ENCODE measurements around the gene ID1.
"Not testable (repeated sequence)": the region's sequence is repeated elsewhere in the genome, so short reads cannot be mapped to it uniquely, and the experiment has no call there.

The ID1 gene

DNA sequence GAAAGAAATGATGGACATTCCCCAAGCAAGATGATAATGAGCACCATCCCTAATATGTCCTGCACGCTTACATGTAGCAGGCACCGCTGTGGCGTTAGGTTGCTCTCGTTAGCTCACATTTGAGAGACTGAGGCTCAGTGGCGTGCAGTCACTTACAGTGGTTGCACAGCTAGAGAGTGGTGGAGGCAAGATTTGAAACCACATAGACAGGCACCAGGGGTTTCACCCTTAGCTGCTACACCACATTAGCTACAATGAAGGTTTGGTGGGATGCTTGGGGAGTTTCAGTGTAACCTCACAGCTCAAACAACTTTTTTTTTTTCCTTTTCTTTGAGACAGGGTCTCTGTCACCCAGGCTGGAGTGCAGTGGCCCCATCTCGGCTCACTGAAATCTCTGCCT lies 36.3 kb downstream of the ID1 start:
- no peak overlapping the region for H3K4me2 ChIP-seq (ENCODE audit: low read length)
- no peaks in the 10 kb centered on the region for H3K79me2 ChIP-seq (ENCODE audit: control insufficient read depth, low read length)
- no peaks in the 10 kb centered on the region for H3F3A ChIP-seq (ENCODE audit: control insufficient read depth, insufficient read depth)
- H3K36me3 ChIP-seq (ENCODE audit: control insufficient read depth, low read length) = no peaks in the 10 kb centered on the region
- no peaks in the 10 kb centered on the region for H3K9me2 ChIP-seq (replicated peaks; ENCODE audit: control insufficient read depth, low read length)
- no peak overlapping the region for H3K4me3 ChIP-seq (ENCODE audit: low read length)
- H4K20me1 ChIP-seq (ENCODE audit: control insufficient read depth, insufficient read depth, low read depth, low read length) = no peaks in the 10 kb centered on the region
- H3K9me3 ChIP-seq (ENCODE audit: control insufficient read depth, insufficient read depth, low read length) = no peaks in the 10 kb centered on the region
- no peak overlapping the region for H3K27ac ChIP-seq (ENCODE audit: low read depth, low read length)
- TF ChIP-seq, protein P1, sequence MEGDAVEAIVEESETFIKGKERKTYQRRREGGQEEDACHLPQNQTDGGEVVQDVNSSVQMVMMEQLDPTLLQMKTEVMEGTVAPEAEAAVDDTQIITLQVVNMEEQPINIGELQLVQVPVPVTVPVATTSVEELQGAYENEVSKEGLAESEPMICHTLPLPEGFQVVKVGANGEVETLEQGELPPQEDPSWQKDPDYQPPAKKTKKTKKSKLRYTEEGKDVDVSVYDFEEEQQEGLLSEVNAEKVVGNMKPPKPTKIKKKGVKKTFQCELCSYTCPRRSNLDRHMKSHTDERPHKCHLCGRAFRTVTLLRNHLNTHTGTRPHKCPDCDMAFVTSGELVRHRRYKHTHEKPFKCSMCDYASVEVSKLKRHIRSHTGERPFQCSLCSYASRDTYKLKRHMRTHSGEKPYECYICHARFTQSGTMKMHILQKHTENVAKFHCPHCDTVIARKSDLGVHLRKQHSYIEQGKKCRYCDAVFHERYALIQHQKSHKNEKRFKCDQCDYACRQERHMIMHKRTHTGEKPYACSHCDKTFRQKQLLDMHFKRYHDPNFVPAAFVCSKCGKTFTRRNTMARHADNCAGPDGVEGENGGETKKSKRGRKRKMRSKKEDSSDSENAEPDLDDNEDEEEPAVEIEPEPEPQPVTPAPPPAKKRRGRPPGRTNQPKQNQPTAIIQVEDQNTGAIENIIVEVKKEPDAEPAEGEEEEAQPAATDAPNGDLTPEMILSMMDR (IDR thresholded peaks at IDR 0.05; ENCODE audit: low read depth, low read length, poor library complexity, severe bottlenecking) = no peak
- no peak for TF ChIP-seq EZH2phosphoT487 (IDR thresholded peaks at IDR 0.05; ENCODE audit: borderline replicate concordance, low read length)
- no peaks in the 10 kb centered on the region for H3K27me3 ChIP-seq (ENCODE audit: control insufficient read depth, low read length)
- no peaks in the 10 kb centered on the region for H3K4me1 ChIP-seq (ENCODE audit: control insufficient read depth, low read length)

DNA sequence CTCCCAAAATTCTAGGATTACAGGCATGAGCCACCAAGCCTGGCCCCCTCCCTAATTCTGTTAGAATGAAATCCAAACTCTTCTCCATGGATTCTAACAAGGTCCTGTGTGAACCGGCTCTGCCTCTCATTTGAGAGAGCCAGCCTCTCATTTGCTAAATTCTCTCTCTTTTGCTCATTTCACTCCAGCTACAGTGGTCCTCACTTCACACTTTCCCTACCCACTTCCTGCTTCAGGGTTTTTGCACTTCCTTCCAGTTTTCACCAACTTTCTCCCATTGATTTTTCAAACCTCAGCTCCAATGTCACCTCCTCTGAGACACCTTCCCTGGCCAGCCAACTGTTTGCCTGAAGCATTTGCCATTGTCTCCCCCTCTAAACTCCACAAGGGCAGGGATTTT lies 37.7 kb downstream of the ID1 start:
- TF ChIP-seq EZH2phosphoT487 (IDR thresholded peaks at IDR 0.05; ENCODE audit: borderline replicate concordance, low read length) = no peak
- TF ChIP-seq, protein P1 (IDR thresholded peaks at IDR 0.05; ENCODE audit: low read depth, low read length, poor library complexity, severe bottlenecking) = no peak
- H4K20me1 ChIP-seq (ENCODE audit: control insufficient read depth, insufficient read depth, low read depth, low read length) = no peaks in the 10 kb centered on the region
- no peaks in the 10 kb centered on the region for H3K27me3 ChIP-seq (ENCODE audit: control insufficient read depth, low read length)
- no peaks in the 10 kb centered on the region for H3K9me3 ChIP-seq (ENCODE audit: control insufficient read depth, insufficient read depth, low read length)
- no peaks in the 10 kb centered on the region for H3K9me2 ChIP-seq (replicated peaks; ENCODE audit: control insufficient read depth, low read length)
- H3K4me3 ChIP-seq (ENCODE audit: low read length) = no peak overlapping the region
- H3K36me3 ChIP-seq (ENCODE audit: control insufficient read depth, low read length) = no peaks in the 10 kb centered on the region
- H3K79me2 ChIP-seq (ENCODE audit: control insufficient read depth, low read length) = no peaks in the 10 kb centered on the region
- no peak overlapping the region for H3K4me2 ChIP-seq (ENCODE audit: low read length)
- H3K27ac ChIP-seq (ENCODE audit: low read depth, low read length) = no peak overlapping the region
- H3K4me1 ChIP-seq (ENCODE audit: control insufficient read depth, low read length) = no peaks in the 10 kb centered on the region
- H3F3A ChIP-seq (ENCODE audit: control insufficient read depth, insufficient read depth) = no peaks in the 10 kb centered on the region

DNA sequence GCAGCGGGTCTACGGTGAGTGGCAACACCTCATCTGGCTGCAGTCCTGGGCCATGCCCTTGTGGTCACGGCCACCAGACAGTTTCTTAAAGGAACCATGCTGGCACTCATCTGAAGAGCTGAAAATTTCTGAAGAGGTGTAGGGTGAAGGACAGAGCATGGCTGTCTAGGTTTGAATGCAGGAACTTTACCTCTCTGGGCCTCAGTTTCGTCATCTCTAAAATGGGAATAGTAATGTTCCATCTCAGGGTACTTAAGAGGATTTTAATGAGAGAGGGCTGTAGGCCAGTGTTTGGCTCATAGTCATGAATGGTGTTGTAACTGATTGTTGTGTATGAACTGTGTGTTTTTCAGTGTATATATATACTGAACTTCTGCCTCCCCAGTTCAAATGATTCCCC lies 38.4 kb downstream of the ID1 start:
- Histone ChIP-seq H3K36me3 (ENCODE audit: control insufficient read depth, low read length) (no peaks in the 10 kb centered on the region), H3K4me3 (ENCODE audit: low read length) (no peak overlapping the region), H4K20me1 (ENCODE audit: control insufficient read depth, insufficient read depth, low read depth, low read length) (no peaks in the 10 kb centered on the region), H3K9me3 (ENCODE audit: control insufficient read depth, insufficient read depth, low read length) (no peaks in the 10 kb centered on the region), H3K4me2 (ENCODE audit: low read length) (no peak overlapping the region), H3K79me2 (ENCODE audit: control insufficient read depth, low read length) (no peaks in the 10 kb centered on the region), H3K9me2 (replicated peaks; ENCODE audit: control insufficient read depth, low read length) (no peaks in the 10 kb centered on the region), H3K27me3 (ENCODE audit: control insufficient read depth, low read length) (no peaks in the 10 kb centered on the region), H3F3A (ENCODE audit: control insufficient read depth, insufficient read depth) (no peaks in the 10 kb centered on the region), H3K4me1 (ENCODE audit: control insufficient read depth, low read length) (no peaks in the 10 kb centered on the region), H3K27ac (ENCODE audit: low read depth, low read length) (no peak overlapping the region)
- TF ChIP-seq, protein P1 (IDR thresholded peaks at IDR 0.05; ENCODE audit: low read depth, low read length, poor library complexity, severe bottlenecking) = no peak
- no peak for TF ChIP-seq EZH2phosphoT487 (IDR thresholded peaks at IDR 0.05; ENCODE audit: borderline replicate concordance, low read length)

DNA sequence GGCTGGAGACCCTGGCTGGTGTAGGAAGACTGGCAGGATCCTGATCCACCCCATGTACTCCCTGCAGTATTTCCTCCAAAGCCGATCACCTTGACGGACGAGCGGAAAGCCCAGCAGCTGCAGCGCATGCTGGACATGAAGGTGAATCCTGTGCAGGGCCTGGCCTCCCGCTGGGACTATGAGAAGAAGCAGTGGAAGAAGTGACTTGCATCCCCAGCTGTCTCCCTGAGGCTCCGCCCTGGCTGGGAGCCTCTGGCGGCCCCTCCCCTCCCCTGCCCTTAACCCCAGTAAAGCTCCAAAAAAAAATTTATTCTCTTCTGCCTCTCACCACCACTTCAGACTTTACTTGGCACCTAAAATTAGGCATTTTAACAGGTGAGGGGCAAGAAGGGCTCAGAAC lies 39.6 kb downstream of the ID1 start:
- H3K36me3 ChIP-seq (ENCODE audit: control insufficient read depth, low read length) = no peaks in the 10 kb centered on the region
- H3K9me2 ChIP-seq (replicated peaks; ENCODE audit: control insufficient read depth, low read length) = no peaks in the 10 kb centered on the region
- no peaks in the 10 kb centered on the region for H3K9me3 ChIP-seq (ENCODE audit: control insufficient read depth, insufficient read depth, low read length)
- H3K4me3 ChIP-seq (ENCODE audit: low read length) = no peak overlapping the region
- H3F3A ChIP-seq (ENCODE audit: control insufficient read depth, insufficient read depth) = no peaks in the 10 kb centered on the region
- no peak overlapping the region for H3K27ac ChIP-seq (ENCODE audit: low read depth, low read length)
- H3K4me1 ChIP-seq (ENCODE audit: control insufficient read depth, low read length) = no peaks in the 10 kb centered on the region
- no peaks in the 10 kb centered on the region for H3K79me2 ChIP-seq (ENCODE audit: control insufficient read depth, low read length)
- no peaks in the 10 kb centered on the region for H3K27me3 ChIP-seq (ENCODE audit: control insufficient read depth, low read length)
- TF ChIP-seq, protein P1 (IDR thresholded peaks at IDR 0.05; ENCODE audit: low read depth, low read length, poor library complexity, severe bottlenecking) = no peak
- no peak for TF ChIP-seq EZH2phosphoT487 (IDR thresholded peaks at IDR 0.05; ENCODE audit: borderline replicate concordance, low read length)
- H3K4me2 ChIP-seq (ENCODE audit: low read length) = no peak overlapping the region
- H4K20me1 ChIP-seq (ENCODE audit: control insufficient read depth, insufficient read depth, low read depth, low read length) = no peaks in the 10 kb centered on the region

DNA sequence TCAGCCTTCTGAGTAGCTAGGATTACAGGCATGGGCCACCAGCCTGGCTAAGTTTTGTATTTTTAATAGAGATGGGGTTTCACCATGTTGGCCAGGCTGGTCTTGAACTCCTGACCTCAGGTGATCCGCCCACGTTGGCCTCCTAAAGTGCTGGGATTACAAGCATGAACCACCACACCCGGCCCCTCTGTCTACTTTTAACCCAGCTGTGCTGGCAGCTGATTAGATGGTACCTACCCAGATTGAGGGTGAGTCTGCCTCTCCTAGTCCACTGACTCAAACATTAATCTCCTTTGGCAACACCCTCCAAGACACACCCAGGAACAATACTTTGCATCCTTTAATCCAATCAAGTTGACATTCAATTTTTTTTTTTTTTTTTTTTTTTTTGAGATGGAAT lies 43.0 kb downstream of the ID1 start:
- not testable (repeated sequence) for H3K4me3 ChIP-seq (ENCODE audit: low read length); H3K4me1 ChIP-seq (ENCODE audit: control insufficient read depth, low read length); H3K27ac ChIP-seq (ENCODE audit: low read depth, low read length); H3K36me3 ChIP-seq (ENCODE audit: control insufficient read depth, low read length); H3K9me2 ChIP-seq (replicated peaks; ENCODE audit: control insufficient read depth, low read length); H3K79me2 ChIP-seq (ENCODE audit: control insufficient read depth, low read length); H3K9me3 ChIP-seq (ENCODE audit: control insufficient read depth, insufficient read depth, low read length); H3K27me3 ChIP-seq (ENCODE audit: control insufficient read depth, low read length); H3F3A ChIP-seq (ENCODE audit: control insufficient read depth, insufficient read depth); H4K20me1 ChIP-seq (ENCODE audit: control insufficient read depth, insufficient read depth, low read depth, low read length); H3K4me2 ChIP-seq (ENCODE audit: low read length)

All from DOHH2 (cell line).